HEK293 (cell line): Measurements from ENCODE around the gene DNMBP.
A peak's percentile ranks its signal among the peaks of the same experiment; 100 is the strongest.

Experiments used
- CTCF ChIA-PET: fragments of 350-600 bp; formaldehyde crosslinking; extraction: SDS; loops from one replicate; lab custom pipeline; 2021; ENCODE audit warnings: antibody characterized with exemption; lab: Yijun Ruan, JAX
- POLR2A ChIA-PET: fragments of 300-600 bp; formaldehyde crosslinking; extraction: SDS; loops from one replicate; lab custom pipeline; 2020; ENCODE audit warnings: antibody characterized with exemption, inconsistent platforms; lab: Yijun Ruan, JAX
- H3K27ac ChIP-seq: fragments of 200-500 bp; sonication (Bioruptor generic); 2 replicates; pipeline ENCODE4 v1.5.1; 2014; ENCODE audit warnings: low read depth, low read length, control low read depth, inconsistent platforms; ENCODE audit errors: extremely low read depth
- H3K36me3 ChIP-seq, 2 experiments: fragments of 200-500 bp in 1 of 2; sonication (Bioruptor generic) in 1 of 2; 1 replicate in 1 of 2; 2 replicates in 1 of 2; pipeline ENCODE4 v1.5.1; 2014 to 2017; ENCODE audit warnings: inconsistent platforms in 2 of 2, low read length in 2 of 2; ENCODE audit not compliant: control insufficient read depth in 2 of 2, insufficient read depth in 1 of 2
- H3K4me1 ChIP-seq: fragments of 200-500 bp; sonication (Bioruptor generic); 2 replicates; pipeline ENCODE4 v1.5.1; 2014; ENCODE audit warnings: mild to moderate bottlenecking, low read length, inconsistent platforms; ENCODE audit not compliant: control insufficient read depth, insufficient read depth
- H3K4me3 ChIP-seq: 2 replicates; pipeline ENCODE4 v1.5.1; 2011; ENCODE audit warnings: low read depth, mild to moderate bottlenecking, control low read depth, low read length, moderate library complexity
- H3K9me3 ChIP-seq: fragments of 200-500 bp; sonication (Bioruptor generic); 2 replicates; pipeline ENCODE4 v1.5.1; 2014; ENCODE audit warnings: low read depth, low read length, inconsistent platforms; ENCODE audit not compliant: control insufficient read depth, insufficient read depth
- CTCF ChIP-seq: fragments of 450-650 bp; formaldehyde crosslinking; IDR thresholded peaks from 2 replicates; pipeline ENCODE4 v1.5.1; 2016; ENCODE audit warnings: missing biosample characterization, missing genetic modification characterization
- FEZF1 ChIP-seq: fragments of 450-650 bp; formaldehyde crosslinking; IDR thresholded peaks from 2 replicates; pipeline ENCODE4 v1.5.1; 2016; ENCODE audit warnings: missing biosample characterization, missing genetic modification characterization
- GFI1B ChIP-seq: fragments of 450-650 bp; formaldehyde crosslinking; IDR thresholded peaks from 2 replicates; pipeline ENCODE4 v1.5.1; 2016; ENCODE audit warnings: missing biosample characterization, missing genetic modification characterization
- GLIS1 ChIP-seq: fragments of 450-650 bp; formaldehyde crosslinking; IDR thresholded peaks from 2 replicates; pipeline ENCODE4 v1.5.1; 2016; ENCODE audit warnings: missing biosample characterization, missing genetic modification characterization
- MZF1 ChIP-seq: fragments of 450-650 bp; formaldehyde crosslinking; IDR thresholded peaks from 2 replicates; pipeline ENCODE4 v1.5.1; 2017; ENCODE audit warnings: missing biosample characterization, missing genetic modification characterization, borderline replicate concordance
- OSR2 ChIP-seq: fragments of 450-650 bp; formaldehyde crosslinking; IDR thresholded peaks from 2 replicates; pipeline ENCODE4 v1.5.1; 2016; ENCODE audit warnings: missing biosample characterization, missing genetic modification characterization
- PRDM6 ChIP-seq: fragments of 450-650 bp; formaldehyde crosslinking; IDR thresholded peaks from 2 replicates; pipeline ENCODE4 v1.5.1; 2017; ENCODE audit warnings: missing biosample characterization, missing genetic modification characterization
- SP7 ChIP-seq: fragments of 450-650 bp; formaldehyde crosslinking; IDR thresholded peaks from 2 replicates; pipeline ENCODE4 v1.5.1; 2016; ENCODE audit warnings: missing biosample characterization, missing genetic modification characterization
- WT1 ChIP-seq: fragments of 450-650 bp; formaldehyde crosslinking; IDR thresholded peaks from 2 replicates; pipeline ENCODE4 v1.5.1; 2016; ENCODE audit warnings: missing biosample characterization, missing genetic modification characterization
- ZBTB17 ChIP-seq: fragments of 450-650 bp; formaldehyde crosslinking; IDR thresholded peaks from 2 replicates; pipeline ENCODE4 v1.5.1; 2016; ENCODE audit warnings: missing biosample characterization, missing genetic modification characterization
- ZBTB44 ChIP-seq: fragments of 450-650 bp; IDR thresholded peaks from 2 replicates; pipeline ENCODE4 v1.5.1; 2018; ENCODE audit warnings: missing biosample characterization, mild to moderate bottlenecking, missing genetic modification characterization
- ZBTB49 ChIP-seq: fragments of 450-650 bp; formaldehyde crosslinking; IDR thresholded peaks from 2 replicates; pipeline ENCODE4 v1.5.1; 2016; ENCODE audit warnings: missing biosample characterization, missing genetic modification characterization, low read depth
- ZFHX2 ChIP-seq: fragments of 450-650 bp; formaldehyde crosslinking; conservative IDR thresholded peaks from 2 replicates; pipeline ENCODE4 v1.5.1; 2016; ENCODE audit warnings: missing biosample characterization, missing genetic modification characterization
- ZFP3 ChIP-seq: fragments of 450-650 bp; formaldehyde crosslinking; IDR thresholded peaks from 2 replicates; pipeline ENCODE4 v1.5.1; 2016; ENCODE audit warnings: low read depth, missing biosample characterization, missing genetic modification characterization
- ZIC2 ChIP-seq: fragments of 450-650 bp; formaldehyde crosslinking; IDR thresholded peaks from 2 replicates; pipeline ENCODE4 v1.5.1; 2016; ENCODE audit warnings: missing biosample characterization, missing genetic modification characterization
- ZNF132 ChIP-seq: fragments of 450-650 bp; formaldehyde crosslinking; IDR thresholded peaks from 2 replicates; pipeline ENCODE4 v1.5.1; 2017; ENCODE audit warnings: missing biosample characterization, missing genetic modification characterization, borderline replicate concordance
- ZNF350 ChIP-seq: fragments of 450-650 bp; formaldehyde crosslinking; IDR thresholded peaks from 2 replicates; pipeline ENCODE4 v1.5.0; 2017; ENCODE audit warnings: missing biosample characterization, mild to moderate bottlenecking, missing genetic modification characterization
- ZNF416 ChIP-seq: fragments of 450-650 bp; formaldehyde crosslinking; IDR thresholded peaks from 2 replicates; pipeline ENCODE4 v1.5.1; 2016; ENCODE audit warnings: missing biosample characterization, missing genetic modification characterization
- ZNF514 ChIP-seq: fragments of 450-650 bp; formaldehyde crosslinking; IDR thresholded peaks from 2 replicates; pipeline ENCODE4 v1.5.1; 2016; ENCODE audit warnings: missing biosample characterization, missing genetic modification characterization
- ZNF571 ChIP-seq: fragments of 450-650 bp; formaldehyde crosslinking; IDR thresholded peaks from 2 replicates; pipeline ENCODE4 v1.5.0; 2017; ENCODE audit warnings: missing biosample characterization, missing genetic modification characterization
- ZNF660 ChIP-seq: fragments of 450-650 bp; IDR thresholded peaks from 2 replicates; pipeline ENCODE4 v1.5.1; 2018; ENCODE audit warnings: missing biosample characterization, mild to moderate bottlenecking, missing genetic modification characterization
- ZNF670 ChIP-seq: fragments of 450-650 bp; formaldehyde crosslinking; IDR thresholded peaks from 2 replicates; pipeline ENCODE4 v1.5.1; 2016; ENCODE audit warnings: missing biosample characterization, missing genetic modification characterization, low read depth
- ZNF76 ChIP-seq: fragments of 450-650 bp; formaldehyde crosslinking; IDR thresholded peaks from 2 replicates; pipeline ENCODE4; 2016; ENCODE audit warnings: low read depth, missing biosample characterization, missing genetic modification characterization, borderline replicate concordance

The DNMBP gene

GRCh38 chr10:100009283-100009792 is 409 bp downstream of the DNMBP start (continued):
- no peak for TF ChIP-seq ZNF670 (tag by site-specific recombination)
- TF ChIP-seq ZNF514 = no peak
- no peak for TF ChIP-seq GFI1B (tag by site-specific recombination)
- no peak for TF ChIP-seq ZNF571 (tag by site-specific recombination)
- TF ChIP-seq CTCF (tag by site-specific recombination) = peak; percentile 62
- TF ChIP-seq ZNF76 (tag by site-specific recombination) = peak; percentile 41; the same call in 1 of the 2 replicates

- POLR2A ChIA-PET = no interaction called here
- H3K4me1 ChIP-seq = peaks cover 16% of the 10 kb centered on the region
Observed at GRCh38 chr10:100008708-100009282, 952 bp downstream of the DNMBP start.

More at GRCh38 chr10:100008708-100009282, 952 bp downstream of the DNMBP start:
- Histone ChIP-seq H3K4me3 (peak overlapping the region; percentile 72), H3K36me3 (no peaks in the 10 kb centered on the region), H3K9me3 (no peaks in the 10 kb centered on the region), H3K27ac (no peak overlapping the region; the same call in 1 of the 2 replicates)
- TF ChIP-seq ZNF132 (tag by site-specific recombination) (no peak), SP7 (peak; percentile 16; the same call in 1 of the 2 replicates), OSR2 (tag by site-specific recombination) (peak; percentile 23; the same call in 1 of the 2 replicates), FEZF1 (tag by site-specific recombination) (peak; percentile 70; the same call in 1 of the 2 replicates), ZFP3 (tag by site-specific recombination) (no peak), GLIS1 (tag by site-specific recombination) (no peak), ZBTB17 (peak; percentile 86), ZFHX2 (no peak), ZNF660 (tag by site-specific recombination) (0 out of 2 replicates have a peak, but pooled peaks have one; percentile 16), MZF1 (tag by site-specific recombination) (peak; percentile 54; the same call in 1 of the 2 replicates), ZBTB44 (tag by site-specific recombination) (peak; percentile 43; the same call in 1 of the 2 replicates), ZNF416 (tag by site-specific recombination) (no peak), PRDM6 (tag by site-specific recombination) (peak; percentile 85), ZIC2 (tag by site-specific recombination) (0 out of 2 replicates have a peak, but pooled peaks have one; percentile 11), ZBTB49 (tag by site-specific recombination) (no peak), ZNF350 (no peak), WT1 (tag by site-specific recombination) (no peak)
- CTCF ChIA-PET = interaction anchor here (0.6 to 6.8 kb wide), 31 partner anchors 9 to 350 kb away, joined by 3 to 43 read pairs (median 4); partner anchors contain the start of genes CUTC and ENTPD7
